Measurements from ENCODE around the gene TMEM256.

GRCh38 chr17:7355573-7355972, 48.3 kb downstream of the TMEM256 start:
- TF ChIP-seq POLR2AphosphoS5 (IDR thresholded peaks at IDR 0.05; ENCODE audit: low read depth, low read length) (no peak), POLR2A (IDR thresholded peaks at IDR 0.05; ENCODE audit: low read depth, low read length) (no peak)

Data from GM12892 (cell line).